LoVo (cell line): Measurements from ENCODE around the gene FSTL4.

ENCODE experiments used
- DNase-seq: peaks from one replicate; pipeline ENCODE4 v3.0.0-alpha.2; 2016; ENCODE audit warnings: low spot score

Gene FSTL4

DNA sequence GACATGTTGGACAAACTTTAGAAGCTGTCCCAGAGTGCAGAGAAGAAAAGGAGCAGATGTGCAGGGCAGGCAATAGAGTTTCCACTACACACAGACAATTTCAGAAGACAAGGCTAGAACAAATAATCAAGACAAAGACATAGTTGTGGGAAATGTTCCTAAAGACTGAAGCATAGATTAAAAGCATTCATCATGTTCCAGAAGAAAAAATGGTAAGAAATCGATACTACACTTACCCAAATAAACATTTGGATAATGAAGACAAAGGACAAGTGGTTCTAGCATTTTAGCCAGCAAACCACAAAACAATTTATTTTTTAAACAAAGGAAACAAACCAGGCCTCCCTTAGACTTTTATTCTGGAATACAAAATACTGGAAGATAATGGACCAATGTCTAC, 97.9 kb downstream of the FSTL4 start:
- no peak for DNase-seq

DNA sequence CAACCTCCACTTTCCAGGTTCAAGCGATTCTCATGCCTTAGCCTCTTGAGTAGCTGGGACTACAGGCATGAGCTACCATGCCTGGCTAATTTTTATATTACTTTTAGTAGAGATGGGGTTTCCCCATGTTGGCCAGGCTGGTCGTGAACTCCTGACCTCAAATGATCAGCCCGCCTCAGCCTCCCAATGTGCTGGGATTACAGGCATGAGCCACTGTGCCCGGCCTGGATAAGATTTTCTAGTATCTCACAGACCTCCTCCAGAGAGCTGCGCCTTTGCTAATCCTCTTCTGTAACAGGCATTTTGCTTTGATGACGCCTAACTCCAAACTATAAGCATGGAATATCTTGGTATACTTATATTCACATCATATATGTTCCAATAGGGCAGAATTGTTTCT, 99.4 kb downstream of the FSTL4 start:
- no peak for DNase-seq

DNA sequence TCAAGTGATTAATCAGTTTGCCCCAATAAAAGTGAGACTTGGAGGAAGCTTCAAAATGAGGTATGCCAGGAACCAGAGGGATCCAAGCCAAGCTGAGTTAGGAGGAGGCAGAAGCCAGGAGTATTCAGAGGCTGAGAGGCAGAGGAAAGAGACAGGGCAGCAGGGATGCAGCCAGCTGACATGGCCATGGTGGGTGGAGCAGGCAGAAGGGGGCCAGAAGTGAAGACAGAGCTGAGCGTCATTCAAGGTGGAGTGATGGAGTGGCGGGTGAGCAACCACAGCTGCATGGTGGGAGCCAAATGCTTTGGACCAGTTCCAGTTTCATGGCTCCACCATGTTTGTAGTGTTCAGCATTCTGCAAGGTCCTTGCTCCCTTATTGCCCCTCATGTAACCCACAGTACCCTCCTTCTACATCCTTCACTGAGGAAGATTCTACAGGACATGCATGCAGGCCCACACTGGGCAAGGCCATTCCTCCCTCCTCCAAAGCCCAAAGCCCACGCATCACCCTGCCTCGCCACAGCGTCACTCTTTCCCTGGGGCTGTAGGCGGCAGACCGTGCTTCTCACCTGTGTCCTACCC, 100.6 kb downstream of the FSTL4 start:
- no peak for DNase-seq

DNA sequence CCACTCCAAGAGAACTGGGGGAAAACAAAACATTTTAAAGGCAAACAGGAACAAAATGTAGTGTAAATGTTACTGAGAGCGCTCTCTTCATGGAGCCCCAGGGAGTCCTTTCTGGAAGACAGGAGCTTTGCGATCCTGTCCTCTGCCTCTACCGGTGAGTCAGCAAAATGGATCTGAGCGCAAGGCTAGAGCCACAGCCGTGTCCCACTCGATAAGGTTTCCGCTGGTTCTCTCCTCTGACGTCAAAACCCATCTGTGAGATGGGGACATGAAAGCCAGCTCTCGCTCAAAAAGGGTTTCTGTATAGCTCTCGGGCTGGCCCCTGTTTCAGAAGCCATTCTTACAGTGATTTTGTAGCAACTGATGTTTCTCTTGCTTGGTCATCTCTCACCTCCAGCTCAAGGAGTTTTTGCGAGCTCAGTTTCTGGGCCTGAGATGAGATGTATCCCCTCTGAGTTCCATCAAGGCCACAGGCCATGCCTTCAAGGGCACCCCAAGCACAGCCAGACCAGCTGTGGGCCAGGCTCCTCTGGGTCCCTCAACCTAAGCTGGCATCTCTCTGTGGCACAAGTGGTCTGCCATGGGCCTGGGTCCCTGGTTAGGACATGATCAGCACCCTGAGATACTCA, 101.6 kb downstream of the FSTL4 start:
- DNase-seq, result no peak

DNA sequence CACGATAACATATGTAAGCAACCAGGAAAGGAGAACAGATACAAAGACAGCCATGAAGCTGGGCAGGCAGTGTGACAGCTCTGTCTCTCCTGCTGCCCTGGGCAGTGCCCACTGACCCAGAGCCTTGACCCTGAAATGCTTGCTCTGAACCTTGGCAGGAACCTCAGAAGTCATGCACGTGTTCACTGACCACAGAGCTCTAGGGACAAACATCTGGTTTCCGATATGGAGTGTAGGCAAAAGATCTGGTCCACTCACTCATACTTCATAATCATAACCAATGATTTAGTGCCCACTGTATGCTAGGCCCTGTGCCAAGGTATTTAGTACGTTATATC, 102.6 kb downstream of the FSTL4 start:
- DNase-seq, result no peak

DNA sequence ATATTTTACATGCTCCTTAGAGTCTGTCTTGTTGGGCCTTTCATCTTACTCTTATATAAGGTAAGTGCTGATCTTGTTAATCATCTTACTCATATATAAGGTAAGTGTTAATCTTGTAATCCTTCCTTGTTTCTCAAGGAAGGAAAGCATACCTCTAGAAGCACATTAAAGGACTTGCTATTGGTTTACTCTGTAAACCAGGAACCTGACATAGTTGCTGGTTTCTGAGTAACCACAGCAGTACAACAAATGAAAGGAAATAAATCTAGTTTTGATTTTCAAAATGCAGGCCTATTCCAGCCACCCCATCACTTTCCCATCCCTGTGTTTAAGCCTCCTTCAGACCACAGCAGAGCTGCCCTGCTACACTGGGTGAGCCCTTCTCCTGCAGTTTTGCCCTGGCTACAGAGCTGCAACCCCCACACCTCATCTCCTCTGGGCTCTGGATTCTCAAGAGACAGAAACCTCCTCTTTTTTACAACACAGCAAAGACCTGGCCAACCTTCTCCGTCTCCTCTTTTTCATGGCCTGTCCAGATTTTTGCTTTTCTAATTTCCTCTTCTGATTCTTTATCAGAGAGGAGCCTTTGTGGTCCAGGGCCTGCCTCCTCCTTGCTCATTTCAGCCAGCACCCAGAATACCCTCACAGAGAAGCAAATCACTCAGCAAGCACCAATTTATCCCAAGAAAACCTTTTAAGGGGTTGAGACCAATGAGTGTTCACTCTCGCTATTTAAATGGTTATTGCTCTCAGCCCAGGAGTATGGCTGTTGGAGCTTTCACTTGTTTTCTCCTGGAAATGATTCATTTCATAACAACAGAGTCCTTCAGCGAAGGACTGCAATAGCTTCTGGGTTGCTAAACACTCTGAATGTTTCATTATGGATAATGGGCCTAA, 103.2 kb downstream of the FSTL4 start:
- DNase-seq, result no peak

DNA sequence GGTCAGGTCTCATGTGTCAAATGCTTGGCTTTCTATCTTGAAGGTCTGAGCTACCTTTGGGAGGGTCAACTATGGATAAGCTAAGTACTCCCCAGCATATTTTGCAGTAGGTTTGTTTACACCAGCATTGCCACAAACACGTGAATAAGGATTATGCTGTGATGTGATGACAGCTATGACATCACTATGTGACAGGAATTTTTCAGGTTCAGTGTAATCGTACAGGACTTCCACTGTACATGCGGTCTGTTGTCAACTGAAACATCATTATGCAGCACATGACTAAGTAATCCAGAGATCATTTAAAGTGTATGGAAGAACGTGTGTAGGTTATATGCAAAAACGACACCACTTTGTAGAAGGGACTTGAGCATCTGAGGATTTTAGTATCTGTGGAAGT, 104.0 kb downstream of the FSTL4 start:
- DNase-seq, result no peak

DNA sequence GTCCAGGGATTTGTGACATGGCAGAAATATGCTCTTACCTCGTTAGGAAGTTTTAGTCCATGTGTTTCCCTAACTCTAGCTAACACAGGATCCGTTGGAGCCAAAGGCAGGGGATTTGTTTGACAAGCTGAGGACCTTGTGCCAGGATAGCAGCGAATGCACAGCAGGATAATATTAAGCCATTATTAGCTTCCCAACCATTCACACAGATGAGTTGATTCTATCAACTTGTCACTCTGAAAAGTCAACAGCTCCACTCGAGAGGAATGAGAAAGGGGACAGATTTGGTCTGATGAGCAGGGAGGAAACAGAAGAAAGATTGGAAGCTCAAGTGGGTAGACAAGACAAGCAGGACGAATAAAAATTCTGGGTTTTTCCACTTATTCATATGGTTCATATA, 106.2 kb downstream of the FSTL4 start:
- no peak for DNase-seq

DNA sequence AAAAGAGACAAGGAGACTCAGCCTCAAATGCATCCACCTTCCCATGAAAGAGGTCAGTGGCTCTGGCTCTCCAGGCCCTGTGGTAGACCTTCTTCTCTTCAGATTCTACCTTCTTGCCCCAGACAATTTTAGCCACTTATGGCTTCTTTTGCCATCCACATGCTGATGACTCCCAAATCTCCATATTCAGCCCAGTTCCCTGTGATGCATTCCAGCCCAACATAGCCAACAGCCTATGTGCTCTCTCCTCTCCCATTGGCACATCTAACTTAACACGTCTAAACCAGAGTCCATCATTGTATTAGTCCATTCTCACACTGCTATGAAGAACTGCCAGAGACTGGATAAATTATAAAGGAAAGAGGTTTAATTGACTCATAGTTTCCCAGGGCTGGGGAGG, 108.8 kb downstream of the FSTL4 start:
- no peak for DNase-seq

DNA sequence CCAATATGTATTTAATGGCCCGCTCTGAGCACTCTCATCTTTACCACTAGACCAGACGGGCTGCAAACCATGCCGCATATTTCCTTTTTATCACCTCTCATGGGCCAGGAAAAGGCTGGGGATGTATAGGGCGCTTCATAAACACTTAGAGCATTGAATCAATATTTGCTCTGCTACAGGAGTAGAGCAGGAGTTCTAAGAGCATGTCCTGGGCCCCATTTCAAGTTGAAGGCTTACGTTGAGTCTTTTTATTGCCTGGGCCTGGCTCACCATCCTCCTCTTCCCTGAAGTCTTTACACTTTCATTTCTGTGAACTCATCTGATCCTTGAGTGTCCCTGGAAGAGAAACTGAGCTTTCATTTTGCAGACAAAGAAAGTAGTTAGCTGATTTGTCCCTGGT, 112.4 kb downstream of the FSTL4 start:
- DNase-seq, result no peak

DNA sequence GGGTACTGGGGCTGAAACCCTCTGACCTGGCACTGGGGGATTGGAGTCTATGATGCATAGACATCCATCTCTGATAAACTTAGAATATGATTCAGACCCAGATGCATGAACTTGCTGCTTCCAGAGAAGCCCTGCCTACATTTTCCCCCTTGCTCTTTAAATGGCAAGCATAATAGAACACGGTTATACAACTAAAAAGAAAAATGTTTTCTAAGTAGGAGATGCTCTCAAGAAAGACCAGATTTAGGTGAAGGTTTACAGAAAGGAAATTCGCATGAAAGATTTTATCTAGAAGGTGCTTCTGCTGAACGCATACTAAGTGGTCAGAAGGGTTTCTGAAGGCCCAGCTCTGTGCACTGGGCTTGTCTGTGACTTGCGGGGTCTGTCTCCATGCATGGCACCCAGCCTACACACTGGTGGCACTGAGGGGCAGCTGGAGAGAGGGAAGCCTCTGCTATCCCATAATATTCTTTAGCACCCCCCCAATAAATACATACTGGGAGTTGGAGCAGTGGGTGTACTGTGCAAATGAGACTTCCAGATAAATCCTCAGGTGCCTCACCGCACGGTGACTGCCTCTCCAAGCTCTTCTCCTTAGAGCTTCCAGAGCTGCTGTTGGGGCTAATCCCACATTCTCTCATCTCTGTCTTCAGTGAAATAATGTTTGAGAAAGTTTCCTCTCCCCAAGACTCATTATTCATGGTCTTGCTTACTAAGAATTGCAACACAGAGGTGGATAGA, 114.6 kb downstream of the FSTL4 start:
- no peak for DNase-seq

DNA sequence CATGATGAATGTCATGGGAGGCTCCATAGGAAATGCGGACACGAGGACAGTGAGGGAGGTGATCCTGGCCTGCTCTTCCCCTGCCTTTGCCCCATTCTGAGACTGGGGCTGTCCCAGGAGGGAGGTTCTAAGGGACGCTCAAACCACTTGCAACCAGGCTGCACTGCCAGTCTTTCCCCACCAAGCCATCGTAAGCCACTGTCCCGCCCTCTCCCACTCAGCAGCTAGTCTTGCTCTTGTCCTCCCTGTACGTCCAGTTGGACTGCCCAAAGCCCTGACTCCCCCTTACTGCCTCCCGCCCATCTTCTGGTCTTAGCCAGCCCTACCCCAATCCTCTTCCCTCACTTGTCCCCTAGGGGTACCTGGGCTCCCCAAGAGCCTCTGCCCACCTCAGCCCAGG, 115.7 kb downstream of the FSTL4 start:
- no peak for DNase-seq

DNA sequence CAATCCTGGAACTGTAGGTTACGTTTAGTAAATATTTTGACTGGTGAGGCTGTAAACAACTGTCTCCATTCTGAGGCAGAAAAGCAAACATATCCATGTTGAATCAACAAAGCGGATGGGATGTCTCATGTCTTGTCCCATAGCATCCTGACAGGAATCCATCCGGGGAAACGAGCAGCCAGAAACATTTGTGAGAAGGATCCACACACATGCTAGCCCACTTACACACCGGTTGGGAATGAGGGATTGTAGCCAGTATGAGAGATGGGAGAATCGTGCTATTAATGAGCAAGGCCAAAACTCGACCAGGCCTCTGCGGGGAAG, 117.5 kb downstream of the FSTL4 start:
- DNase-seq, result no peak

DNA sequence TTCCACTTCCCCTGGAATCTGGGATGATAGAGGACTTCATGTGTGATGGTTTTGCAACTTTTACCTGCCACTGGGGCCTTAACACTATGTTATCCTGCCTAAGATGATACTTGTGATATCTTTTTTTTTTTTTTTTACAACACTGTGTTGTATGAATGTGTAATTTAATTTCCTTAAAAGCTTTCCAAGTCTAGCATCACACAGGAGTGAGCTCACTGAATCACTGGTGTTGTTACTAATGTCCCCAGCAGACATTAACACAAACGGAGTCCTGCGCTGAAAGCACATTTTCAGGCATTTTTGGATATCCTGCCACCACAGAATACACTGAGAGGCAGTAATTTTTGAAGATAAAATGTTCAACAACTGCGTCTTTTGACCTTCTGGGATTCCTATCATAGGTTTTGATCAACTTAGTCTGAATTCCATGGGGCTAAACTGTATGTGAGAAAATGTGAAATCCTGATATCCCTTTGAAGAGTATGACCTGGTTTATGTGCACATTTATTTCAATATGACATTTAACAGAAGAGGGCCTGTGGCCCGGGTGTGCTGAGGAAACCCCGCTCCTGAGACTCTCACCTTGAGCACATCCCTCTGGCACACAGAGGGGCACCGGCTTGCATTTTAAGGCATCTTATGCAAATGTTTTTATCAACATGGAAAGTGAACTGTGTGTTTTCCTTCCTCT, 118.0 kb downstream of the FSTL4 start:
- DNase-seq, result no peak

DNA sequence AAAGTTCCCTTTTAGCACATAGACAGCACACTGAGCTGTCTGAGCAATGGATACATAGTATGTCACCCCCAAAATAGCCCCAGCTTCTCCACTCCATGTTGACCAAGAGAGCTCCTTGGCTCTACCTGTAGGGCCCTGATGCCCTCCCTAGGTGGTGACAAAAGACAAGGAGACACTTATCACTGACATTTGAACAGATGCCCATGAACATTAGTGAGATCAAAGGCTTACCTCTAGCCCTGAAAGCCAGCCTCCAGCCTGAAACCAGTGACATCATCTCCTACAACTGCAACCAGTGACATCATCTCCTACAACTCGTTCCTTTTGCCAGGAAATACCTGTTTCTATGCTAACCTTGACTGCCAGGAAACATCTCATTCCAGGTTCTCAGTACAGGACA, 122.7 kb downstream of the FSTL4 start:
- peak; percentile 5 for DNase-seq

DNA sequence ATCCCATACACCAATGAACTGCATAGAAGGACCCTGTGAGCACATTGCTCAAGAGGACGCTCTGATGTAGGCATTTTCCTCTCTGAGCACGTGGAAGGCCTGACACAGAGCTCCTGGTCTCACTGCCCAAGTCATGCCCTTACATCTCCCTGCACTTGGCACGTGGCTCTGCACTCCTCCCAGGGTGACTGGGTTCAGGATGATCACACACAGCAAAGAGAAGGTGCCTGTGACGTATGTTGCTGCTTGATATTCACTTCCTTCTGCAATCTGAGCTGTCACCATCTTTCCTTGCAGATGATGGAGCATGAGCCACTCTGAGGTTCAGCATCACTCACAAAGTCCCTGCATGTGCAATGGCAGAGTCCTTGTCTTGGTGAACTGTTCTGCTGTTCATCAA, 125.2 kb downstream of the FSTL4 start:
- no peak for DNase-seq

DNA sequence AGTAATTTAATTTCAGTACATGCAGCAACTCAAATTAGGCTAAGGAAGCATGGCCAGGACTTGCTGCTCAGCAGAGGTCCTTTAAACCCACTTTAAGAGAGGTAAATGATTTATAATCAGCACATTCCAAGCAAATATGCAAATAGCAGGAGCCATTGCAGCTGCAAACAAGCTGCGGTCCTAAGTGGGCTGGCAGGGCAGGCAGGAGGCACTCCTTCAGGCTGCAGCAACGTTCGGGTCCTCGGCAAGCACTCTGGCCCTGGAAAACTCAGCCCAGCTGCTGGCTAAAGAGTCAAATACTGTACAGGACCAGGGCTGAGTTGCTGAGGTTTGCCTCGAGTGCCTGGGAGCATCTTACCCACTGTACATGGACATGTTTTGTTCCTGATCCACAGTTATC, 126.9 kb downstream of the FSTL4 start:
- DNase-seq, result no peak

DNA sequence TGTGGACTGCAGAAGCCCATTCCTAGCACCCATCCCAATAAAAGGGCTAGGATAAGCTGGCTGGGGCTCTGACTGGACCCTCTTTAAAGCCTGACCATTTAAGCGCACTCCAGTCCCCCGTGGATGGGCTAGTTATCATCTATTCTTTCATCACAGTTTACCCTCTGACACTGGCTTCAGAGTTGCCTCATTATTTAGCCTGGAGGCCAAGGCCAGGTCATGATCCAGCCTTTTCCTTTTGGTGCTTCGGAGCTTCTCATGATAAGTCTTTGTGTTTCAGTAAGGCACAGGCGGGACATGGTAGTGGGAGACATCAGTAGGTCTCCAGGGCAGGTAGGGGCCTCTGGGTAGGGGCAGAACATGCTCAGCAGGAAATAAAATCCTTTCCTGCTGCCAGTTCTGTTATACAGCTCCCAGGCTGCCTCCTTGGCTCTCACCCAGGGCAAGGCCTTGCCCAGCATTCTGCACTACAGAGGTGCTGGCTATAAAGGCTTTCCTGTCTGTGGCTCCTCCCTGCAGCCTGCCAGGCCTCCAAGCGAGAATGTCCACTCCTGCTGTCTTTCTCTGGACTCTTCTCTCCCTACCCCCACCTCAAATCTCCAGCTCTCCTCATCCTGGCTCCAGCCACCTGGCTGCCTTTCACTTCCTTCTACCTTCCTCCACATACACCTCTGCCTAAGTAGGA, 128.8 kb downstream of the FSTL4 start:
- DNase-seq, result no peak

DNA sequence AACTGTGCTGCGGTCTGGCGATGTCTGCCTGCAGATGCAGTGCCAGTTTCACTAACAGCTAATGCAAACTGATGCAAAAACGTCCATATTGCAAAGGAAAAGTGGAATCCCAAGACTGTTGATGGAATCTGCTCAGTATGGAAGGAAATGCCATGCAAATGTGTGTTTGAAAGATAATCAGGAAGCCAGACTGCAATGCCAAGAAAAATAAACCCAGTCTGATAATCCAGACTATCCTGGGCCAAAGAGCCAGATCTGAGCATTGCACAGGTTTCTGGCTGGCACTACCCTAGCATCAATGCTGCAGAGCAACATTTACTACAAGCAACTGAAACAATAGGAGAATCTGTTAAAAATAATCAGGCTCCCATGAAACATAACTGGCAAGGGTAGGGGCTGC, 130.3 kb downstream of the FSTL4 start:
- DNase-seq, result no peak

DNA sequence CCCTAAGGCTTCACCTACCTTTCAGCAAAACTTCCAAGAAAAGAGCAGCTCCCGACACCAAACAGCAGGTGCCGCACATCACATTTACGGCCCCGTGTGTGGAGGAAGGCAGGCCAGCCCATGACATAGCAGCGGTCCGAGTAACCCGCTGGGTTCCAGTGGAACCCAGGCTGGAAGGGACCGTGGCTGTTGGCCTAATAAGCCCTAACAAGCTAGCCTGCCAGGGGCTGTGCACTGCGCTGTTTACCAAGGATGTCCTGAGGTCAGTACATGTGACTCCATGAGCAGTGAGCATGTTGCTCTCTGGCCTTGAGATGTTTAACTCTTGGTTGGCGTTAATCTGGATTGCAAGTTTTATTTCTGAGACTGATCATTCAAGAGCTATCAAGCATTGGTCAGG, 131.5 kb downstream of the FSTL4 start:
- no peak for DNase-seq

DNA sequence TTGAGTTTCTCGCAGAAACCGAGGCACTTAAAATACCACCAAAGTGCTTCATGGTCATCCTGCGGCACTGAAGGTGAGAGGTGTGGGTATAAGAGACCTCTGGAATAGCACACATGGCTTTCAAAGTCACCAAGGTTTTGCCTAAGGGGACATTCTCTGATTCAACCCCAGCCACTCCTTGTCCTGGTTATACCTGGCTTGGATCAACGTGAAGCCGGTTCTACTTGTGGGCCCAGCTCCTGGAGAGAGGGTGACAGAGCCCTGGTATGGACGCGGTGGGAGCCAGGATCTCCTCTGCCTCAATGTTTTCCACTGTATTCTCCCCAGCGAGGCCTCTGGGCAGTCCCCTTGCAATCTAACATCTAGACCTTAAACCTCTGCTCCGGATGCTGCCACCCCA, 132.0 kb downstream of the FSTL4 start:
- DNase-seq, result no peak
